HK-2 (cell line): Measurements from ENCODE around the gene CGB5.
"Not testable (repeated sequence)": the region's sequence is repeated elsewhere in the genome, so short reads cannot be mapped to it uniquely, and the experiment has no call there.

Source experiments
- DNase-seq: peaks from one replicate; pipeline ENCODE4 v3.0.0-alpha.2; 2018; ENCODE audit not compliant: unreplicated experiment

Gene CGB5

GRCh38 chr19:49020931-49021895 lies 22.4 kb upstream of the CGB5 start:
- DNase-seq, result peak; percentile 81

GRCh38 chr19:49022116-49022515 lies 21.5 kb upstream of the CGB5 start:
- DNase-seq, result no peak

- DNase-seq, result not testable (repeated sequence)
Observed at GRCh38 chr19:49024233-49024632, 19.4 kb upstream of the CGB5 start, which contains the start of gene CGB3. CGB3 (minus strand) TSS chr19:49024333; CDS start chr19:49023971, 362 bp downstream.

- DNase-seq, result not testable (repeated sequence)
Observed at GRCh38 chr19:49025088-49025487, 18.6 kb upstream of the CGB5 start.

- DNase-seq, result not testable (repeated sequence)
Observed at GRCh38 chr19:49025599-49025998, 18.0 kb upstream of the CGB5 start.

- DNase-seq, result not testable (repeated sequence)
Observed at GRCh38 chr19:49028686-49029085, 15.0 kb upstream of the CGB5 start.

GRCh38 chr19:49029749-49030148 lies 13.9 kb upstream of the CGB5 start:
- DNase-seq, result peak; percentile 56

GRCh38 chr19:49030323-49030722 lies 13.3 kb upstream of the CGB5 start:
- DNase-seq, result not testable (repeated sequence)

GRCh38 chr19:49031642-49032301 lies 11.9 kb upstream of the CGB5 start, which contains the start of gene CGB2:
CGB2 (plus strand) TSS chr19:49031890; CDS start chr19:49032096, 206 bp downstream.
- DNase-seq, result not testable (repeated sequence)

GRCh38 chr19:49036815-49037214 lies 6.8 kb upstream of the CGB5 start, which contains the start of gene CGB1:
CGB1 (minus strand) TSS chr19:49036895; CDS start chr19:49036711, 184 bp downstream.
- not testable (repeated sequence) for DNase-seq

- not testable (repeated sequence) for DNase-seq
Observed at GRCh38 chr19:49038111-49038510, 5.5 kb upstream of the CGB5 start.

GRCh38 chr19:49038557-49039276 lies 4.9 kb upstream of the CGB5 start:
- DNase-seq, result peak; percentile 66

- not testable (repeated sequence) for DNase-seq
Observed at GRCh38 chr19:49039736-49040135, 3.9 kb upstream of the CGB5 start.

GRCh38 chr19:49042177-49042576 lies 1.5 kb upstream of the CGB5 start:
- DNase-seq, result peak; percentile 71

- DNase-seq, result not testable (repeated sequence)
Observed at GRCh38 chr19:49042666-49043065, 982 bp upstream of the CGB5 start.

- not testable (repeated sequence) for DNase-seq
Observed at GRCh38 chr19:49049011-49049410, 5.4 kb downstream of the CGB5 start, which contains the start of gene CGB8. CGB8 (minus strand) TSS chr19:49049111; CDS start chr19:49048739, 372 bp downstream.

- DNase-seq, result not testable (repeated sequence)
Observed at GRCh38 chr19:49049834-49050233, 6.2 kb downstream of the CGB5 start.

GRCh38 chr19:49050376-49051033 lies 6.9 kb downstream of the CGB5 start:
- DNase-seq, result peak; percentile 82

GRCh38 chr19:49056101-49056901 lies 12.7 kb downstream of the CGB5 start:
- peak; percentile 77 for DNase-seq
